ENCODE results near the gene BIRC7.
"Not testable (repeated sequence)": the region's sequence is repeated elsewhere in the genome, so short reads cannot be mapped to it uniquely, and the experiment has no call there.

BIRC7 gene

DNA sequence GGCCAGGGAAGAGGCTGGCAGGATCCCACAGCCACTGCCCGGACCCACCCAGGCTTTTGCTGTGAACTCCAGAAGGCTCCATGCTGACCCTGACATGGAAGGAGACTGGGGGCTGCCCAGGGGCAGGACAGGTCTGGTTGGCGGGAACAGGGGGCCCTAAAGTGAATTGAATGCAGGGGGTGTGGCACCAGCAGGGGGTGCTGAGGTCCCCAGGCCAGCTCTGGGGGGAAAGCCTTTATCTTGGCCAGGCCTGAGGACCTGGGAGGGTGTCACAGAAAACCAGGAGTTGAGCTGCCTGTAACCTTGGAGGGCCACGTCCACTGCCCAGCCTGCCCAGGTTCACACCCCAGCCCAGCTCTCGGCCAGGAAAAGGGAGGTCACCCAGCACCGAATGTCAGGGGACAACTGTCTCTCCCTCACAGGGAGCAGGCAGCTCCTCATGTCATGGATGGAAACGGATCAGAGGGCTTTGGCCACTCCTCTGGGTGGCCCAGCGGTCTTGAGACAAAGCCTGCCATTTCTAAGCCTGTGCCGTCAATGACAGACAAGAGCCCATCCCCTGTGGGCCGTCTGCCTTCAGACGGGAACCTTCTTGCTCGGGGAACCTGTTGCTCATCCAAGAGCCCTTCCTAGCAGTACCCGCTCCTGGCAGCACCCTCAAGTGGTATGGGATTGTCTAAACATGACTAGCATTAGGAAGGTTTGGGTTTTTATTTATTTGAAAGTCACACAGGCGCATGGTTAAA is 16.8 kb upstream of the BIRC7 start:
- H3K27ac ChIP-seq: no peak overlapping the region
- H3K27me3 ChIP-seq: peaks cover 31% of the 10 kb centered on the region
- no peak for TF ChIP-seq CTCF (IDR thresholded peaks at IDR 0.05)
- no peaks in the 10 kb centered on the region for H3K9me3 ChIP-seq
- peaks cover 17 to 18% of the 10 kb centered on the region in 2 experiments for H3K4me1 ChIP-seq (ENCODE audit: control insufficient read depth in 1 of 2, insufficient read depth in 1 of 2, low read depth in 1 of 2, low read length in 1 of 2)
- H3K36me3 ChIP-seq: peaks cover 7% of the 10 kb centered on the region
- H3K4me3 ChIP-seq (ENCODE audit: low read depth in 1 of 2, low read length in 1 of 2): no peak overlapping the region

DNA sequence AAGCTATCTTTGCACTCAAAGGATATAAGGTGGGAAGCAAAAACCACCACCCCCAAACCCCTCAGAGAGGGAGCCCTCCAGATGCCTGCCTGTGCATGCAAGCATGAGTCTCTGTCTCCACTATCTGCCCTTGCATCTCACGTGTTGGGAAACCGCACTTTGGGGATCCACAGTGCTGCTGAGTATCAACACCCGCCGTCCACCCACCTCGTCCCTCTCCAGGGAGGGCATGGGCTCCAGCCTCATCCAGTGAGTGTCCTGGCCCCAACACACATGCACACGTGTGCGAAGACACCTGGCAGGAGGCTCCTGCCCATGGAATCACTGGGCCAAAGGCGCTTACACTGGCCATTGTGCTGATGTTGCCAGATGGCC is 16.3 kb upstream of the BIRC7 start:
- Histone ChIP-seq H3K4me3 (ENCODE audit: low read depth in 1 of 2, low read length in 1 of 2) (no peak overlapping the region), H3K9me3 (no peaks in the 10 kb centered on the region), H3K27me3 (peaks cover 36% of the 10 kb centered on the region), H3K27ac (no peak overlapping the region), H3K36me3 (peaks cover 2% of the 10 kb centered on the region), H3K4me1 (ENCODE audit: control insufficient read depth in 1 of 2, insufficient read depth in 1 of 2, low read depth in 1 of 2, low read length in 1 of 2) (peaks cover 17 to 18% of the 10 kb centered on the region in 2 experiments)
- no peak for TF ChIP-seq CTCF (IDR thresholded peaks at IDR 0.05)

DNA sequence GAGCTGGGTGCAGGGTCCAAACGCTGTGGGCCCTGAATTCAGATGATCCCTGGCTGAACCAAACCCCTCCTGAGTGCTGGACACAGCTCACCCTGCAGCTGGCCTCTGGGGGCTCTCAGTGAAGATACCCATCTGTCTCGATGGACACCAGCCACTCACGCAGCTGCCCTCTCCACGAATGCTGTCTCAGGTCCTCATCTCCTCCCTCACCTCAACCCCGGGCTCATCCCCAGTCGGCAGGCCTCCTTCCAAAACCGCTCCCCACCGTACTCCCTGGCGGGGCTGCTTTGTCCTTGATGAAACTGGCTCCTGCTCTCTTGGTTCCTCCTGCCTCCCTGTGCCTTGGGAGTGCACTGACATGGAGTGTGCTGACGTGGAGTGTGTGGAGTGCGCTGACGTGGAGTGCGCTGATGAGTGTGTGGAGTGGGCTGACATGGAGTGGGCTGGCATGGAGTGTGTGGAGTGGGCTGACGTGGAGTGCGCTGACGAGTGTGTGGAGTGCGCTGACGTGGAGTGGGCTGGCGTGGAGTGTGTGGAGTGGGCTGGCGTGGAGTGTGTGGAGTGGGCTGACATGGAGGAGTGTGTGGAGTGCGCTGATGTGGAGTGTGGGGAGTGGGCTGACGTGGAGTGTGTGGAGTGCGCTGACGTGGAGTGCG is 15.7 kb upstream of the BIRC7 start:
- Histone ChIP-seq H3K27ac (no peak overlapping the region), H3K4me1 (ENCODE audit: control insufficient read depth in 1 of 2, insufficient read depth in 1 of 2, low read depth in 1 of 2, low read length in 1 of 2) (peaks cover 13 to 14% of the 10 kb centered on the region in 2 experiments)
- no peak for TF ChIP-seq CTCF (IDR thresholded peaks at IDR 0.05)

GRCh38 chr20:63220696-63221399 is 14.9 kb upstream of the BIRC7 start:
- Histone ChIP-seq H3K27me3 (peaks cover 51% of the 10 kb centered on the region), H3K9me3 (no peaks in the 10 kb centered on the region)
- TF ChIP-seq CTCF (IDR thresholded peaks at IDR 0.05): no peak

More for the DNA sequence above, 15.7 kb upstream of the BIRC7 start:
- no peaks in the 10 kb centered on the region for H3K9me3 ChIP-seq
- no peaks in the 10 kb centered on the region for H3K36me3 ChIP-seq
- H3K4me3 ChIP-seq (ENCODE audit: low read depth in 1 of 2, low read length in 1 of 2): no peak overlapping the region
- H3K27me3 ChIP-seq: peaks cover 42% of the 10 kb centered on the region

GRCh38 chr20:63221400-63222053 is 14.2 kb upstream of the BIRC7 start:
- not testable (repeated sequence) for H3K36me3 ChIP-seq; H3K9me3 ChIP-seq; H3K4me3 ChIP-seq (ENCODE audit: low read depth in 1 of 2, low read length in 1 of 2); H3K27ac ChIP-seq; H3K4me1 ChIP-seq (ENCODE audit: control insufficient read depth in 1 of 2, insufficient read depth in 1 of 2, low read depth in 1 of 2, low read length in 1 of 2)
- peaks cover 55% of the 10 kb centered on the region for H3K27me3 ChIP-seq

More at GRCh38 chr20:63220696-63221399, 14.9 kb upstream of the BIRC7 start:
- Histone ChIP-seq H3K27ac (no peak overlapping the region), H3K36me3 (no peaks in the 10 kb centered on the region), H3K4me3 (ENCODE audit: low read depth in 1 of 2, low read length in 1 of 2) (no peak overlapping the region), H3K4me1 (ENCODE audit: control insufficient read depth in 1 of 2, insufficient read depth in 1 of 2, low read depth in 1 of 2, low read length in 1 of 2) (peaks cover 7 to 8% of the 10 kb centered on the region in 2 experiments)

All from neutrophil (primary cell).